ENCODE measurements around the gene GEMIN7. TPM values are rescaled to one million over a fixed set of nuclear protein-coding genes. Genes with fewer than 3 reads are reported as not detected.

Gene GEMIN7
- total RNA-seq, 1 donor from 2014 or later = 63.6 TPM

DNA sequence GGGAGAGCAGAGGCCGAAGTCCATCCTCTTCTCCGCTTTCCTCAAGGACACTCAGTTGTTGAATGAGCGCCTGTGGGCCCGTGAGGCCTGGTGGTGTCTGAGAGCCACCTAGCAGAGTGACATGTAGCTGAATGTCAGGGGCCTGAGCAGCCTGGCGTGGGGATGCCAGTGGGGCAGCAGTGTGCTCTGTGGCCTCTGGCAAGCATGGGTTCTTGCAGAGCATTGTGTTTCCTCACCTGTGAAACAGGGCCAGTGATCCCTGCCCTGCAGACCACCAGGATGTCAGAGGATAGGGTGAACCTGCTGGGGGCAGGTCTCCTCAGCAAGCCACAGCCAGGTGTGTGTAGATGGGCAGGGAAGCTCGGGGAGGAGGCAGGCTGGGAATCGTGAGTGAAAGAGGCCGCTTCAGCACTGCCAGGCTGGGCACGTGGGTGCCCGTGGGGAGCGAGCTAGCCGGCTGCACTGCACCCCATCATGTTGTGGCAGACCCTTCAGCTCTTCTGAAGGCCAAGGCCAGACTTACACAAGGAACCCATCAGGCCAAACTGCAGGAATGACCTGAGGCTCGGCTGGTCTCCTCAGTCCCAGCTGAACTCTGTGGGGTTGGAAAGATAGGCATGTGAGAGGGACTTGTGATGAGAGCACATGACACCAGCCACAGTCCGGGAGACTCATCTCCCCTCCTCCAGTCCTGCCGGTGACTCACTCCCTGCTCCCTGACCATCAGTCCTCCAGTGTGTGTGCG, 18.9 kb downstream of the GEMIN7 start:
- TF ChIP-seq CTCF (IDR thresholded peaks at IDR 0.05; ENCODE audit: insufficient read depth, low read length, poor library complexity, severe bottlenecking) = no peak
- Histone ChIP-seq H3K4me3 (ENCODE audit: low read depth, low read length) (no peak overlapping the region), H3K27me3 (ENCODE audit: control insufficient read depth, insufficient read depth, low read length) (no peaks in the 10 kb centered on the region), H3K36me3 (ENCODE audit: control insufficient read depth, insufficient read depth, low read length) (no peaks in the 10 kb centered on the region)
- peak; percentile 92 for DNase-seq (ENCODE audit: low read depth)

GRCh38 chr19:45098521-45099466, 19.7 kb downstream of the GEMIN7 start:
- no peak overlapping the region for H3K4me3 ChIP-seq (ENCODE audit: low read depth, low read length)
- DNase-seq (ENCODE audit: low read depth) = no peak
- no peak for TF ChIP-seq CTCF (IDR thresholded peaks at IDR 0.05; ENCODE audit: insufficient read depth, low read length, poor library complexity, severe bottlenecking)
- no peaks in the 10 kb centered on the region for H3K36me3 ChIP-seq (ENCODE audit: control insufficient read depth, insufficient read depth, low read length)
- no peaks in the 10 kb centered on the region for H3K27me3 ChIP-seq (ENCODE audit: control insufficient read depth, insufficient read depth, low read length)

- Histone ChIP-seq H3K4me3 (ENCODE audit: low read depth, low read length) (no peak overlapping the region), H3K27me3 (ENCODE audit: control insufficient read depth, insufficient read depth, low read length) (no peaks in the 10 kb centered on the region), H3K36me3 (ENCODE audit: control insufficient read depth, insufficient read depth, low read length) (no peaks in the 10 kb centered on the region)
- DNase-seq (ENCODE audit: low read depth) = no peak
- TF ChIP-seq CTCF (IDR thresholded peaks at IDR 0.05; ENCODE audit: insufficient read depth, low read length, poor library complexity, severe bottlenecking) = no peak
These were observed 20.6 kb downstream of the GEMIN7 start for GRCh38 chr19:45099467-45100191.

DNA sequence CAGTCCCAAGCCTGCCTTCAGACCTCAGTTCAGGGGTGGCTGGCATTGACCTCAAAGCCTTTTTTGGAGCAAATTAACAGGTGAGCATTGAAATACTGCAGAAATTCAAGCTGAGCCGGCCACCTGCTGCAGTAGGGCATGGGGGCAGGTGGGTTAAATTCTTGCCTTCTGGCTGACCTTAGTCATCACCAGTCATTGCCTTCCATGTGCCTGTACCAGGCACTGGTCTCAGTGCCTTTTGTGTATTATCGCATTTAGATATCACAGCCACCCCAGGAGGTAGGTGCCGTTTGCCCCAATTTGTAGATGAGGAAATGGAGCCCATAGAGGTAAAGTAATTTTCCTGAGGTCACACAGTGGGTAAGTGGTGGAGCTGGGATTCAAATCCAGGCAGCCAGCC, 21.1 kb downstream of the GEMIN7 start:
- no peaks in the 10 kb centered on the region for H3K36me3 ChIP-seq (ENCODE audit: control insufficient read depth, insufficient read depth, low read length)
- TF ChIP-seq CTCF (IDR thresholded peaks at IDR 0.05; ENCODE audit: insufficient read depth, low read length, poor library complexity, severe bottlenecking) = no peak
- H3K27me3 ChIP-seq (ENCODE audit: control insufficient read depth, insufficient read depth, low read length) = no peaks in the 10 kb centered on the region
- DNase-seq (ENCODE audit: low read depth) = no peak
- no peak overlapping the region for H3K4me3 ChIP-seq (ENCODE audit: low read depth, low read length)

DNA sequence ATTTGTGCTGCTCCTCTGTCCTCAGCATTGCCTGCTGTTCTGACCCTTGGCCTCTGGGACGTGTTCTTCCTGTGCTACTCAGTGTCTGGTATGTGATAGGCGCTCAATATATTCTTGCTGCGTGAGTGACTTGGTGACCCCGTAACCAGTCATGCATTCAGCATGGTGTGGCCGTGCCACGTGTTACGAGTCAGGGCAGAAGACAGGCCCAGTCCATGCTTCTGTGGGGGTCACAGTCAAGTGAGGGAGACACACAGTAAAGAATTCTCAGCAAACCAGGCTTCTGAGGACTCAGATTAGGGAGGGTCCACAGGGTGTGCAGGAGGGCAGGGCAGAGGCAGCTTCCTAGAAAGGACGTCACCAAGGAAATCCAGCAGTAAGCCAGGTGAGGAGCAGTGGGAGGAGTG, 21.8 kb downstream of the GEMIN7 start:
- TF ChIP-seq CTCF (IDR thresholded peaks at IDR 0.05; ENCODE audit: insufficient read depth, low read length, poor library complexity, severe bottlenecking) = no peak
- no peak for DNase-seq (ENCODE audit: low read depth)
- no peaks in the 10 kb centered on the region for H3K36me3 ChIP-seq (ENCODE audit: control insufficient read depth, insufficient read depth, low read length)
- H3K4me3 ChIP-seq (ENCODE audit: low read depth, low read length) = no peak overlapping the region
- no peaks in the 10 kb centered on the region for H3K27me3 ChIP-seq (ENCODE audit: control insufficient read depth, insufficient read depth, low read length)
